Measurements from ENCODE around the gene PLCH1. TPM values are rescaled to one million over a fixed set of nuclear protein-coding genes. Genes with fewer than 3 reads are reported as not detected.

Gene PLCH1
- total and polyA plus RNA-seq, 2 of the 8 experiments (the other 6 are each of a cell fraction or from before 2014, with no cell fraction given), result 5.8 to 17.2 TPM

GRCh38 chr3:155661760-155662159, 83.1 kb downstream of the PLCH1 start:
- FAIRE-seq, result no peak
- H4K8ac ChIP-seq (ENCODE audit: extremely low read depth, insufficient read depth, low read length), result no peak overlapping the region
- H3K27ac ChIP-seq (ENCODE audit: low read depth, low read length), result no peak overlapping the region
- H3K4me2 ChIP-seq (ENCODE audit: insufficient read depth in 1 of 2, low read depth in 2 of 2, low read length in 2 of 2), result no peak overlapping the region
- peaks cover 0 to 8% (median 4%) of the 10 kb centered on the region in 4 experiments; a peak in 3 of 7 replicates for H3K4me1 ChIP-seq (replicated peaks in 1 of 4; ENCODE audit: control insufficient read depth in 3 of 4, insufficient read depth in 4 of 4, low read length in 3 of 4)
- no peak overlapping the region for H2BK20ac ChIP-seq (ENCODE audit: low read length)
- H2AFZ ChIP-seq (ENCODE audit: low read length), result no peak overlapping the region
- H3K23ac ChIP-seq (ENCODE audit: insufficient read length), result no peak overlapping the region
- no peak overlapping the region for H3K9ac ChIP-seq (replicated peaks in 1 of 4; ENCODE audit: extremely low read depth in 1 of 4, low read depth in 3 of 4, low read length in 3 of 4)
- no peak overlapping the region for H2BK5ac ChIP-seq (ENCODE audit: low read depth, low read length)
- H3K4ac ChIP-seq (replicated peaks; ENCODE audit: insufficient read length, low read depth, low read length), result no peak overlapping the region
- no peaks in the 10 kb centered on the region for H4K20me1 ChIP-seq (replicated peaks in 1 of 2; ENCODE audit: control insufficient read depth in 1 of 2, insufficient read depth in 2 of 2, low read length in 2 of 2)
- H3K36me3 ChIP-seq (ENCODE audit: control insufficient read depth in 2 of 4, insufficient read depth in 4 of 4, low read length in 3 of 4), result no peaks in the 10 kb centered on the region
- H3K56ac ChIP-seq (replicated peaks; ENCODE audit: insufficient read length, low read depth, low read length), result no peak overlapping the region
- no peaks in the 10 kb centered on the region for H3K27me3 ChIP-seq (replicated peaks in 1 of 4; ENCODE audit: control insufficient read depth in 3 of 4, extremely low read depth in 1 of 4, insufficient read depth in 3 of 4, low read length in 3 of 4)
- no peak overlapping the region for H3K18ac ChIP-seq (ENCODE audit: extremely low read depth, low read length)
- no peak overlapping the region for H3K4me3 ChIP-seq (ENCODE audit: extremely low read depth in 1 of 4, insufficient read depth in 2 of 4, low read depth in 3 of 4, low read length in 4 of 4)
- ChIA-PET POLR2A (ENCODE audit: partially characterized antibody) (no interaction called here), CTCF (ENCODE audit: partially characterized antibody) (interaction anchor here (0.8 to 1.6 kb wide), 8 partner anchors 11 to 275 kb away, joined by 3 to 5 read pairs (median 3); no protein-coding TSS in a partner anchor)
- no peaks in the 10 kb centered on the region; the same call in 1 of the 2 replicates for H3K79me1 ChIP-seq (ENCODE audit: low read depth, low read length)
- H2BK15ac ChIP-seq (ENCODE audit: low read length), result no peak overlapping the region
- H2AK5ac ChIP-seq (ENCODE audit: low read depth, low read length), result no peak overlapping the region
- H4K91ac ChIP-seq (replicated peaks; ENCODE audit: insufficient read length, low read length), result no peak overlapping the region
- no peak overlapping the region for H2BK12ac ChIP-seq (ENCODE audit: low read depth, low read length)
- H3K14ac ChIP-seq (ENCODE audit: insufficient read length), result no peak overlapping the region
- no peak overlapping the region for H2BK120ac ChIP-seq (replicated peaks; ENCODE audit: low read depth, low read length)
- H3K79me2 ChIP-seq (ENCODE audit: control insufficient read depth in 1 of 2, insufficient read depth in 2 of 2, low read length in 2 of 2), result no peaks in the 10 kb centered on the region
- H4K5ac ChIP-seq (ENCODE audit: insufficient read length, low read depth, low read length), result no peak overlapping the region
- H3K23me2 ChIP-seq (ENCODE audit: low read depth, low read length), result no peaks in the 10 kb centered on the region; the same call in 1 of the 2 replicates
- no peaks in the 10 kb centered on the region for H3K9me3 ChIP-seq (ENCODE audit: insufficient read depth in 2 of 2, low read depth in 1 of 2, low read length in 1 of 2)
- no peak for DNase-seq (ENCODE audit: low read depth in 1 of 2, low spot score in 2 of 2)
- TF ChIP-seq, protein P1, sequence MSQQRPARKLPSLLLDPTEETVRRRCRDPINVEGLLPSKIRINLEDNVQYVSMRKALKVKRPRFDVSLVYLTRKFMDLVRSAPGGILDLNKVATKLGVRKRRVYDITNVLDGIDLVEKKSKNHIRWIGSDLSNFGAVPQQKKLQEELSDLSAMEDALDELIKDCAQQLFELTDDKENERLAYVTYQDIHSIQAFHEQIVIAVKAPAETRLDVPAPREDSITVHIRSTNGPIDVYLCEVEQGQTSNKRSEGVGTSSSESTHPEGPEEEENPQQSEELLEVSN (IDR thresholded peaks at IDR 0.05), result no peak
- TF ChIP-seq, protein P2, sequence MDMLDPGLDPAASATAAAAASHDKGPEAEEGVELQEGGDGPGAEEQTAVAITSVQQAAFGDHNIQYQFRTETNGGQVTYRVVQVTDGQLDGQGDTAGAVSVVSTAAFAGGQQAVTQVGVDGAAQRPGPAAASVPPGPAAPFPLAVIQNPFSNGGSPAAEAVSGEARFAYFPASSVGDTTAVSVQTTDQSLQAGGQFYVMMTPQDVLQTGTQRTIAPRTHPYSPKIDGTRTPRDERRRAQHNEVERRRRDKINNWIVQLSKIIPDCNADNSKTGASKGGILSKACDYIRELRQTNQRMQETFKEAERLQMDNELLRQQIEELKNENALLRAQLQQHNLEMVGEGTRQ (IDR thresholded peaks at IDR 0.05; ENCODE audit: low read length), result no peak
- no peak for TF ChIP-seq NRF1 (IDR thresholded peaks at IDR 0.05; ENCODE audit: low read depth, low read length)
- TF ChIP-seq SP1 (IDR thresholded peaks at IDR 0.05; ENCODE audit: low read depth, low read length), result no peak
- TF ChIP-seq SIRT6 (IDR thresholded peaks at IDR 0.05; ENCODE audit: low read length), result no peak
- no peak for TF ChIP-seq SRF (IDR thresholded peaks at IDR 0.05; ENCODE audit: low read depth, low read length)
- no peak for TF ChIP-seq RFX5 (IDR thresholded peaks at IDR 0.05; ENCODE audit: borderline replicate concordance, low read depth, low read length)
- TF ChIP-seq, protein P3, sequence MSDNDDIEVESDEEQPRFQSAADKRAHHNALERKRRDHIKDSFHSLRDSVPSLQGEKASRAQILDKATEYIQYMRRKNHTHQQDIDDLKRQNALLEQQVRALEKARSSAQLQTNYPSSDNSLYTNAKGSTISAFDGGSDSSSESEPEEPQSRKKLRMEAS (IDR thresholded peaks at IDR 0.05), result no peak
- TF ChIP-seq ASH2L (IDR thresholded peaks at IDR 0.05; ENCODE audit: low read length), result no peak
- TF ChIP-seq, protein P4, sequence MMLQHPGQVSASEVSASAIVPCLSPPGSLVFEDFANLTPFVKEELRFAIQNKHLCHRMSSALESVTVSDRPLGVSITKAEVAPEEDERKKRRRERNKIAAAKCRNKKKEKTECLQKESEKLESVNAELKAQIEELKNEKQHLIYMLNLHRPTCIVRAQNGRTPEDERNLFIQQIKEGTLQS (IDR thresholded peaks at IDR 0.05; ENCODE audit: insufficient read depth, low read depth, low read length), result no peak
- TF ChIP-seq HDAC2 (IDR thresholded peaks at IDR 0.05; ENCODE audit: borderline replicate concordance in 1 of 2, low read depth in 2 of 2, low read length in 2 of 2), result no peak
- no peak for TF ChIP-seq EZH2 (IDR thresholded peaks at IDR 0.05; ENCODE audit: low read depth, low read length, severe bottlenecking)
- TF ChIP-seq KDM1A (IDR thresholded peaks at IDR 0.05; ENCODE audit: borderline replicate concordance, low read length), result no peak

Measured in H1 (cell line).